Nephron (organoid): Measurements from ENCODE around the gene BASP1.

ENCODE experiments used
- H3K27ac Mint-ChIP-seq, 3 experiments: 2 replicates each; pipeline ENCODE4 v1.8.0; 2020; ENCODE audit warnings: mixed read lengths in 3 of 3, mild to moderate bottlenecking in 2 of 3, moderate library complexity in 1 of 3
- H3K27me3 Mint-ChIP-seq: 2 replicates; pipeline ENCODE4 v1.8.0; 2021; ENCODE audit warnings: low read depth, mild to moderate bottlenecking, moderate library complexity, mixed read lengths
- H3K36me3 Mint-ChIP-seq: 2 replicates; pipeline ENCODE4 v1.8.0; 2020; ENCODE audit warnings: low read depth, mixed read lengths
- H3K4me1 Mint-ChIP-seq: 2 replicates; pipeline ENCODE4 v1.8.0; 2020; ENCODE audit warnings: mixed read lengths
- H3K4me3 Mint-ChIP-seq, 3 experiments: 2 replicates each; pipeline ENCODE4 v1.8.0; 2020; ENCODE audit warnings: mild to moderate bottlenecking in 3 of 3, mixed read lengths in 3 of 3, moderate library complexity in 2 of 3
- H3K9me3 Mint-ChIP-seq: 2 replicates; pipeline ENCODE4 v1.8.0; 2020; ENCODE audit warnings: mixed read lengths
- CTCF ChIP-seq, 3 experiments: fragments of 200-600 bp; sonication (generic); IDR thresholded peaks; one replicate each; pipeline ENCODE4 v1.5.0; 2021; ENCODE audit warnings: antibody characterized with exemption in 3 of 3; ENCODE audit not compliant: unreplicated experiment in 3 of 3

Gene BASP1

GRCh38 chr5:17233488-17233887 is 16.1 kb downstream of the BASP1 start:
- Mint-ChIP-seq H3K9me3 (no peaks in the 10 kb centered on the region), H3K4me1 (peaks cover 22% of the 10 kb centered on the region), H3K27ac (no peak overlapping the region), H3K27me3 (no peaks in the 10 kb centered on the region), H3K4me3 (no peak overlapping the region), H3K36me3 (peaks cover 79% of the 10 kb centered on the region)
- no peak for TF ChIP-seq CTCF (IDR thresholded peaks at IDR 0.05; ENCODE audit: unreplicated experiment in 3 of 3)

GRCh38 chr5:17234374-17234773 is 16.9 kb downstream of the BASP1 start:
- H3K36me3 Mint-ChIP-seq = peaks cover 74% of the 10 kb centered on the region
- H3K9me3 Mint-ChIP-seq = no peaks in the 10 kb centered on the region
- H3K4me1 Mint-ChIP-seq = peaks cover 16% of the 10 kb centered on the region
- no peak overlapping the region for H3K4me3 Mint-ChIP-seq
- no peak for TF ChIP-seq CTCF (IDR thresholded peaks at IDR 0.05; ENCODE audit: unreplicated experiment in 3 of 3)
- H3K27me3 Mint-ChIP-seq = no peaks in the 10 kb centered on the region
- H3K27ac Mint-ChIP-seq = no peak overlapping the region

GRCh38 chr5:17235731-17236330 is 18.4 kb downstream of the BASP1 start:
- Mint-ChIP-seq H3K27ac (peak overlapping the region in 1 of 3 experiments; percentile 5), H3K36me3 (peaks cover 59% of the 10 kb centered on the region), H3K4me3 (no peak overlapping the region), H3K9me3 (no peaks in the 10 kb centered on the region), H3K27me3 (no peaks in the 10 kb centered on the region), H3K4me1 (peaks cover 15% of the 10 kb centered on the region)
- no peak for TF ChIP-seq CTCF (IDR thresholded peaks at IDR 0.05; ENCODE audit: unreplicated experiment in 3 of 3)

- H3K9me3 Mint-ChIP-seq = no peaks in the 10 kb centered on the region
- H3K36me3 Mint-ChIP-seq = peaks cover 50% of the 10 kb centered on the region
- no peaks in the 10 kb centered on the region for H3K27me3 Mint-ChIP-seq
- no peak overlapping the region for H3K4me3 Mint-ChIP-seq
- H3K27ac Mint-ChIP-seq = no peak overlapping the region
- TF ChIP-seq CTCF (IDR thresholded peaks at IDR 0.05; ENCODE audit: unreplicated experiment in 3 of 3) = no peak
- peaks cover 21% of the 10 kb centered on the region for H3K4me1 Mint-ChIP-seq
These were observed 21.1 kb downstream of the BASP1 start for GRCh38 chr5:17238521-17239041.

- H3K36me3 Mint-ChIP-seq = peaks cover 46% of the 10 kb centered on the region
These were observed 22.5 kb downstream of the BASP1 start for GRCh38 chr5:17239953-17240352.

More at GRCh38 chr5:17239953-17240352, 22.5 kb downstream of the BASP1 start:
- no peak for TF ChIP-seq CTCF (IDR thresholded peaks at IDR 0.05; ENCODE audit: unreplicated experiment in 3 of 3)
- H3K27me3 Mint-ChIP-seq = no peaks in the 10 kb centered on the region
- H3K27ac Mint-ChIP-seq = no peak overlapping the region
- H3K9me3 Mint-ChIP-seq = no peaks in the 10 kb centered on the region
- H3K4me1 Mint-ChIP-seq = peaks cover 23% of the 10 kb centered on the region
- H3K4me3 Mint-ChIP-seq = no peak overlapping the region
